ENCODE results near the gene DUSP14. TPM values are rescaled to one million over a fixed set of nuclear protein-coding genes. Genes with fewer than 3 reads are reported as not detected.
"Not testable (repeated sequence)": the region's sequence is repeated elsewhere in the genome, so short reads cannot be mapped to it uniquely, and the experiment has no call there.

DUSP14 gene, protein sequence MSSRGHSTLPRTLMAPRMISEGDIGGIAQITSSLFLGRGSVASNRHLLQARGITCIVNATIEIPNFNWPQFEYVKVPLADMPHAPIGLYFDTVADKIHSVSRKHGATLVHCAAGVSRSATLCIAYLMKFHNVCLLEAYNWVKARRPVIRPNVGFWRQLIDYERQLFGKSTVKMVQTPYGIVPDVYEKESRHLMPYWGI
- total RNA-seq: 10 to 100 TPM in 1 of 2 donors, 1 to 10 TPM in 1; 8.2 to 10.2 TPM

DNA sequence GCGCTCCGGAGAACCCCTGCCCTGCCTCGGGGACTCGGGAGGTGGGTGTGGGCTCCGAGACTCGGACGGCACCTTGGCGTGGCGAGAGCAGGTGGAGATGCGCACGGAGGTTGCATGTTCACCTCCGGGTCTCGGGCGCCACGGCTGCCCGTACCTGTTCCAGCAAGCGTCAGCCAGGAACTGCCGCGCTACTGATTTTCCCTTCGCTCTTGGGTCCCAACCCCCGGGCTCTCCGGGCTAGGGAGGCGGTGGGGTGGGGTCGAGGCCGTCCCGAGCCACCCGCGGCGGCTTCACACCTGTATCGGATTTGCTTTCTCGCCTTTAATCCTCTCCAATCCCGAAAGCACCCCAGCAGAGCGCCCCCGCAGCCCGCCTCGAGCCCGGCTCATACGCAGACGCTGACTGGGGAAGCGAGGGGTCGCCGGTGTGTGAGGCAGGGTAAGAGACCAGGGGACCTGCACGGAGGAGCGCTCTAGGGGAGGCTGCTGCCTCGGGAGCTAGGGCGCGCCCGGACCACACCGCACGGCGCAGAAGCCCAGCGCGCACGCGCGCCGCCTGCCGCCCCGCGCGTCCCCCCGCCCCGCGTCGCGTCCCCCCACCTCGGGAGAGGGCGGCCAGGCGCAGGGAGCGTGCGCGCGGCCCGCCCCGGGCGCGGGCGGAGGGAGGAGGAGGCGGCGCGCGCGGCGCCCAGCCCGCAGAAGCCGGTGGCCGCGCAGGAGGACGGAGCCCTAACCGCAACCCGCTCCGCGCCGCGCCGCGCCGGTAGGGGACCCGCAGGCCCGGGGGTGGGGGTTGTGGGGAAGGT is at the start of gene DUSP14:
TSS of gene DUSP14 (plus strand) at position 695 of the 805 bp plus-strand sequence. CDS start 22,382 bp downstream, outside the sequence.
- DNase-seq (ENCODE audit: low spot score): peak; percentile 84
- peak within 1 kb of the TSS; percentile 95 for H3K4me3 Mint-ChIP-seq
- H3K27me3 Mint-ChIP-seq: peaks cover 0 to 4% of the 10 kb centered on the region in 2 donors
- peak; percentile 92 for ATAC-seq
- peak within 1 kb of the TSS; percentile 51 to 75 for H3K27ac Mint-ChIP-seq
- H3K4me1 Mint-ChIP-seq (ENCODE audit: low read depth in 2 of 2): peaks cover 16 to 31% of the 10 kb centered on the region in 2 donors
- H3K9me3 Mint-ChIP-seq: no peaks in the 10 kb centered on the region
- H3K36me3 Mint-ChIP-seq: no peaks in the 10 kb centered on the region

GRCh38 chr17:37440424-37440823 is 49.3 kb upstream of the DUSP14 start:
- Mint-ChIP-seq H3K4me1 (ENCODE audit: low read depth in 2 of 2) (no peaks in the 10 kb centered on the region), H3K27ac (no peak overlapping the region), H3K4me3 (no peak overlapping the region), H3K36me3 (peaks cover 9% of the 10 kb centered on the region), H3K9me3 (no peaks in the 10 kb centered on the region), H3K27me3 (no peaks in the 10 kb centered on the region)
- DNase-seq (ENCODE audit: low spot score) (no peak), ATAC-seq (no peak)

GRCh38 chr17:37441369-37442014 is 48.2 kb upstream of the DUSP14 start:
- H3K4me1 Mint-ChIP-seq (ENCODE audit: low read depth in 2 of 2); DNase-seq (ENCODE audit: low spot score); H3K36me3 Mint-ChIP-seq: not testable (repeated sequence)

DNA sequence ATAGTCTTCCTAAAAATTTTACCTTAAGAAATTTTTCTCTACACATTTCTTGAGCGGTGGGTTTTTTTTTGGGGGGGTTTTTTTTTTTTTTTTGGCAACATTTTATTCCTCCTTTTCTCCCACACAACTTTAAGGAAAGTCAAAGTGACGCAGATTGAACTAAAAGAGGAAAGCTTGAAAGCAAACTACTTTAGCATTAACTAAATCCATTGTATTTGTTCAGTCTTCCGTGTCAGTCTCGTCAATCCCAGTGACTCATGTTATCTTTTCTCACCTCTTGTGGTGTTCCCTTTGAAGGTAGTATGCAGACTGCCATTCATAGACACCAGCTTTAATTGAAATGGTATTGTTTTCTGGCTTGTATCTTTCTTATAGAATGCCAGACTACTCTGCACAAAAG is 43.7 kb upstream of the DUSP14 start:
- Mint-ChIP-seq H3K27me3 (no peaks in the 10 kb centered on the region), H3K4me3 (no peak overlapping the region), H3K36me3 (peaks cover 4% of the 10 kb centered on the region), H3K4me1 (ENCODE audit: low read depth in 2 of 2) (no peaks in the 10 kb centered on the region), H3K9me3 (no peaks in the 10 kb centered on the region), H3K27ac (no peak overlapping the region)
- DNase-seq (ENCODE audit: low spot score) (no peak), ATAC-seq (no peak)

More at GRCh38 chr17:37441369-37442014, 48.2 kb upstream of the DUSP14 start:
- H3K27ac Mint-ChIP-seq, ATAC-seq, H3K9me3 Mint-ChIP-seq, H3K4me3 Mint-ChIP-seq, H3K27me3 Mint-ChIP-seq: not testable (repeated sequence)

DNA sequence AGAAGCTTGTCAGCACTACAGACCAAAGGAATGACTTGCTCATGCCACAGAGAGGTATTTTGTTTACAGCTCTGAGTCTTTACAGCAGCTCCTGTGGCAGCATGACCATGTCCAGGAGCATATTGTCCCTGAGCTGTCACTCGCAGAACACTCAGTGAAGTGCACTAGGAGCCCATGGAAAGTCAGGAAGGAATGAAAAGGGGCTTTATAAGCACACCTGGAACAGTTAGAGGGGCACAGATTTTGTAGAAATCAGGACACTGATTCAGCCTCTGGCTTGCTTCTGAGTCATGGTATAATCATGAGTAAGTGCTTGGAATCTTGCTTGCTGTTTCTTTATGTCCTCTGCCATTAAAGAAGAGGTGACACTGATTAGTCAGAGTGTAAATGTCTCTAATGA is 42.0 kb upstream of the DUSP14 start:
- Mint-ChIP-seq H3K4me3 (no peak overlapping the region), H3K9me3 (no peaks in the 10 kb centered on the region), H3K27me3 (no peaks in the 10 kb centered on the region), H3K36me3 (peaks cover 9% of the 10 kb centered on the region), H3K4me1 (ENCODE audit: low read depth in 2 of 2) (no peaks in the 10 kb centered on the region), H3K27ac (no peak overlapping the region)
- no peak for DNase-seq (ENCODE audit: low spot score)
- ATAC-seq: no peak

GRCh38 chr17:37450112-37450511 is 39.6 kb upstream of the DUSP14 start:
- Mint-ChIP-seq H3K27ac (no peak overlapping the region), H3K4me1 (ENCODE audit: low read depth in 2 of 2) (no peaks in the 10 kb centered on the region), H3K4me3 (no peak overlapping the region), H3K9me3 (no peaks in the 10 kb centered on the region), H3K36me3 (peaks cover 10% of the 10 kb centered on the region), H3K27me3 (no peaks in the 10 kb centered on the region)
- ATAC-seq (no peak), DNase-seq (ENCODE audit: low spot score) (no peak)

- H3K4me1 Mint-ChIP-seq (ENCODE audit: low read depth in 2 of 2); H3K36me3 Mint-ChIP-seq; ATAC-seq; H3K4me3 Mint-ChIP-seq; H3K9me3 Mint-ChIP-seq; H3K27ac Mint-ChIP-seq; H3K27me3 Mint-ChIP-seq; DNase-seq (ENCODE audit: low spot score): not testable (repeated sequence)
These were observed 31.9 kb upstream of the DUSP14 start for GRCh38 chr17:37457801-37458200.

DNA sequence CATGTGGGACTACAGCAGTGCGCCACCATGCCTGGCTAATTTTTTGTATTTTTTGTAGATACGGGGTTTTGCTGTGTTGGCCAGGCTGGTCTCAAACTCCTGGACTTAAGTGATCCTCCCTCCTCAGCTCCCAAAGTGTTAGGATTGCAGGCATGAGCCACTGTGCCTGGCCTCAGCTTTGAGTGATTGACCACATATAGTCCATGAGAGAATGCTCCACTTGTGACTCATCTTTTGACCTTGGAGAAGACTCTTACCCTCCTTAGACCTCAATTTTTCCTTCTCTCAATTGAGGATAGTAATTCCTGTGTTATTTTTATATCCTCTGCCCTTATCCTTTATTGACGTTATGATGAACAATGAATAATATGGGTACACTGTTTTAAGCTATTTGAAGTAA is 30.9 kb upstream of the DUSP14 start:
- DNase-seq (ENCODE audit: low spot score) (no peak), ATAC-seq (no peak)
- Mint-ChIP-seq H3K27ac (no peak overlapping the region), H3K27me3 (no peaks in the 10 kb centered on the region), H3K4me3 (no peak overlapping the region), H3K4me1 (ENCODE audit: low read depth in 2 of 2) (peaks cover 4 to 5% of the 10 kb centered on the region in 2 donors), H3K36me3 (no peaks in the 10 kb centered on the region), H3K9me3 (no peaks in the 10 kb centered on the region)

GRCh38 chr17:37461668-37462067 is 28.0 kb upstream of the DUSP14 start:
- no peaks in the 10 kb centered on the region for H3K9me3 Mint-ChIP-seq
- H3K27ac Mint-ChIP-seq: no peak overlapping the region
- H3K36me3 Mint-ChIP-seq: no peaks in the 10 kb centered on the region
- peaks cover 4 to 5% of the 10 kb centered on the region in 2 donors for H3K4me1 Mint-ChIP-seq (ENCODE audit: low read depth in 2 of 2)
- ATAC-seq (no peak), DNase-seq (ENCODE audit: low spot score) (no peak)
- H3K4me3 Mint-ChIP-seq: no peak overlapping the region
- no peaks in the 10 kb centered on the region for H3K27me3 Mint-ChIP-seq

- no peaks in the 10 kb centered on the region for H3K36me3 Mint-ChIP-seq
- ATAC-seq: no peak
- H3K4me3 Mint-ChIP-seq: no peak overlapping the region
- H3K4me1 Mint-ChIP-seq (ENCODE audit: low read depth in 2 of 2): peaks cover 4 to 5% of the 10 kb centered on the region in 2 donors
- no peak overlapping the region for H3K27ac Mint-ChIP-seq
- no peaks in the 10 kb centered on the region for H3K9me3 Mint-ChIP-seq
- DNase-seq (ENCODE audit: low spot score): no peak
- H3K27me3 Mint-ChIP-seq: no peaks in the 10 kb centered on the region
These were observed 27.2 kb upstream of the DUSP14 start for GRCh38 chr17:37462492-37462891.

GRCh38 chr17:37463039-37463438 is 26.7 kb upstream of the DUSP14 start:
- DNase-seq (ENCODE audit: low spot score): no peak
- H3K4me3 Mint-ChIP-seq: no peak overlapping the region
- peaks cover 4 to 5% of the 10 kb centered on the region in 2 donors for H3K4me1 Mint-ChIP-seq (ENCODE audit: low read depth in 2 of 2)
- H3K9me3 Mint-ChIP-seq: no peaks in the 10 kb centered on the region
- no peak overlapping the region for H3K27ac Mint-ChIP-seq
- no peaks in the 10 kb centered on the region for H3K27me3 Mint-ChIP-seq
- H3K36me3 Mint-ChIP-seq: no peaks in the 10 kb centered on the region
- no peak for ATAC-seq

GRCh38 chr17:37465069-37465616 is 24.5 kb upstream of the DUSP14 start:
- H3K9me3 Mint-ChIP-seq: no peaks in the 10 kb centered on the region
- no peak for ATAC-seq
- no peaks in the 10 kb centered on the region for H3K27me3 Mint-ChIP-seq
- no peak for DNase-seq (ENCODE audit: low spot score)
- no peak overlapping the region for H3K27ac Mint-ChIP-seq
- no peak overlapping the region for H3K4me3 Mint-ChIP-seq
- no peaks in the 10 kb centered on the region for H3K36me3 Mint-ChIP-seq
- H3K4me1 Mint-ChIP-seq (ENCODE audit: low read depth in 2 of 2): peaks cover 4 to 5% of the 10 kb centered on the region in 2 donors

GRCh38 chr17:37466471-37466870 is 23.2 kb upstream of the DUSP14 start:
- Mint-ChIP-seq H3K27me3 (no peaks in the 10 kb centered on the region), H3K4me1 (ENCODE audit: low read depth in 2 of 2) (peaks cover 1 to 3% of the 10 kb centered on the region in 2 donors), H3K9me3 (no peaks in the 10 kb centered on the region), H3K4me3 (no peak overlapping the region), H3K27ac (no peak overlapping the region), H3K36me3 (peaks cover 8% of the 10 kb centered on the region)
- DNase-seq (ENCODE audit: low spot score) (no peak), ATAC-seq (no peak)

DNA sequence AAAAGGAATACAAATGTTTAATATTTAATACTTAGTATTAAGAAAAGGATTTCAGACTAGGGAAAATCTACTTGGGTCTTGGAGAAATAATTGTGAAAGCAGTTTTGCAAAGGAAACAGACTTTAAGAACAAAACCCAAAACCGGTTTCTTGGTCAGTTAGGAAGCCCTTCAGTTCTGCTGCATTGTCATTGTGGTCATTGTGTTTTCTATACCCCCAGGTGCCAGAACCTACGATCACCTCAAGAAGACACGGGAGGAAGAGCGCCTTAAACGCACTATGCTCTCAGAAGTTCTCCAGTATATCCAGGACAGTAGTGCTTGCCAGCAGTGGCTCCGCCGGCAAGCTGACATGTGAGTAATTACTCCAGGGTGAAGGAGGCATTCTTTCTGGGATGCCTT is 19.5 kb upstream of the DUSP14 start:
- H3K27ac Mint-ChIP-seq: no peak overlapping the region
- H3K27me3 Mint-ChIP-seq: no peaks in the 10 kb centered on the region
- H3K36me3 Mint-ChIP-seq: peaks cover 8% of the 10 kb centered on the region
- ATAC-seq: no peak
- no peak overlapping the region for H3K4me3 Mint-ChIP-seq
- no peak for DNase-seq (ENCODE audit: low spot score)
- no peaks in the 10 kb centered on the region for H3K4me1 Mint-ChIP-seq (ENCODE audit: low read depth in 2 of 2)
- no peaks in the 10 kb centered on the region for H3K9me3 Mint-ChIP-seq

Measured in natural killer cell treated with Interleukin-12 subunit alpha and Interleukin-12 subunit beta and Interleukin-15 and Interleukin-18, amount 100 ng/mL, for 72 hours (primary cell).